ENCODE data around the gene PITRM1. TPM values are rescaled to one million over a fixed set of nuclear protein-coding genes. Genes with fewer than 3 reads are reported as not detected.

Gene PITRM1
- polyA plus RNA-seq, 3 donors, result 33.7 to 54.3 (median 51.8) TPM

DNA sequence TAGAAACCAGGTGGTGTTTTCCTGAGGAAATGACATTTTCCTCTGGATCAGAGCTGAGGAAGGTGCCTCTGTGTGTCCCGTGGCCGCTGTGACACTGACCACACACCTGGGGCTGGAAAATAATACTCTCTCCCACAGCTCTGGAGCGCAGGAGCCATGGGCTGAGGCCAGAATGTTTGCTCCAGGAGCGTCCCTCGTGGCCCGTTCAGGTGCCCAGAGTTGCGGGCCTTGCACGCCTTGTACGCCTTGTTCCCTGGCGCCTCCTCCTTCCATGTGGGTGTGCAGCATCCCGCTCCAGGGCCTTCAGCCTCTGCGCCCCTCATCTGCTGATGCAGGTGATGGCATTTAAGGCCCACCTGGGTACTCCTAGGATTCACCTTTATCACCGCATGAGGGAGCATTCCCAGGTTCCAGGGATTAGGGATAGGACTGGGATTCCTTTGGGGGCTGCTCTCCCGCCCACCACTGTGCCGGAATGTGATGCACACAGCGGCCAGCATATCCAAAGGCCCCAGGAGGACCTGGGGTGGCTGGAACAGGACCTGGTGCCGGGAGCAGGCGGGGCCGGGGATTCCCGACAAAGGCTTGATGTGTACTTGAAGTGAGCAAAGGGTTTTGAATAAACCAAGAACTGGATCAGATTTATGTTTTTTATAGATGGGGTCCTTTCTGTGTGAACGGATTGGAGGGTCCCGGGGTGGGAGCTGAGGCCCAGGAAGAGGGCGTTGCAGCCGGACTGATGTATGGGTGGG is 44.0 kb downstream of the PITRM1 start:
- 95 to 96% (median 95%) methylated on average over 24 of the region's 24 CpGs for WGBS, 3 donors
- H3K27ac ChIP-seq (ENCODE audit: low read depth, low read length), result no peak overlapping the region

- no peak overlapping the region for H3K27ac ChIP-seq (ENCODE audit: low read depth, low read length)
- WGBS, 3 donors, result 74 to 81% (median 75%) methylated on average over 10 of the region's 10 CpGs
These were observed 44.7 kb downstream of the PITRM1 start for GRCh38 chr10:3127921-3128320.

- 18 to 59% (median 58%) methylated on average over 25 of the region's 25 CpGs for WGBS, 3 donors
- H3K27ac ChIP-seq (ENCODE audit: low read depth, low read length), result no peak overlapping the region
These were observed 45.7 kb downstream of the PITRM1 start for GRCh38 chr10:3126741-3127346.

DNA sequence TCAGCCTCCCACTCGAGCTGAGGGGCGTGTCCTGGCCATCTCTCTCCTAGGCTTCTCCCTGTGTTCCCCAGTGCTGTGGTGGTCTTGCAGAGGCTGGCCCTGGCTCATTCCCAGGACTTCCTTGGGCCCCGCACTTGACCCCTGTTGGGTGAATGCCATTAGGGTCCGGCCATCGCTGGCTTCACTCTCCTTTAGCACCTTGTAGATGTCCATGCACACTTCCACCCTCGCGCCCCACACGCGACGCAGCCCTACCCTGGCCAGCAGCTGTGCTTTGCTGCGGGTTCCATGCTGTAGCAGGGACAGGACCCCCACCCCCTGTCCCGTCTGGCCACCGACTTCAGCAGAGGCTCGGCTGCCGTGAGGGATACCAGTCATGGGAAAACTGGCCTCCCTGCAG is 46.3 kb downstream of the PITRM1 start:
- no peak overlapping the region for H3K27ac ChIP-seq (ENCODE audit: low read depth, low read length)
- 69 to 80% (median 72%) methylated on average over 15 of the region's 15 CpGs for WGBS, 3 donors

DNA sequence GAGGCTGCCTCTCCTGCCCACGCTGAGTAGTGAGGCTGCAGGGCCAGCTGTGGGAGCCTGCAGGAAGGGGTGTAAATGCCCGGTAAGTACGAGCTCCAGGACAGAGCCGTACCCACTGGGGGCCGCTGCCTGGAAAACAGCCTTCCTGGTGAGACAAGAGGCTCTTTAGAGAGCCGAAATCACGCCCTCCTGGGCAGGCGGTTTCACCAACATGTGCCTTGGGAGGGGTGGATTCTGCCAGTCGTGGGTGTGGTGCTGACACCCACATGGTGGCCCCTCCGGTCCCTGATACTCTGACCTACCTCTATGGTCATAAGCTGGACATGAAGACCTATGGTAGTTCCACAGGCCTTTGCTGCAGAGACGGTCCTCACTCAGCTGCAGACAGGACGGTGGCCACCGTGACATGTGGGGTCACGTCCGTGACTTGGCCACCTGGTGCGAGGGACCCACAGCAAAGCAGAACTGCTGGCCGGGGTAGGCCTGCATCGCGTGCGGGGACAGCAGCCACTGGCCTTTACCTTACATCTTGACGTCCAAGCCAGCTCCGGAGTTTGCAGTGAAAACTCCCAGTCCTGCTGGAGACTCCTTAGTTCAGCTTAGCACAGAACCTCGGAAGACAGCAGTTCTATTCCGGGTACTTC is 46.9 kb downstream of the PITRM1 start:
- no peak overlapping the region for H3K27ac ChIP-seq (ENCODE audit: low read depth, low read length)
- WGBS, 3 donors, result 84 to 89% (median 87%) methylated on average over 24 of the region's 24 CpGs

DNA sequence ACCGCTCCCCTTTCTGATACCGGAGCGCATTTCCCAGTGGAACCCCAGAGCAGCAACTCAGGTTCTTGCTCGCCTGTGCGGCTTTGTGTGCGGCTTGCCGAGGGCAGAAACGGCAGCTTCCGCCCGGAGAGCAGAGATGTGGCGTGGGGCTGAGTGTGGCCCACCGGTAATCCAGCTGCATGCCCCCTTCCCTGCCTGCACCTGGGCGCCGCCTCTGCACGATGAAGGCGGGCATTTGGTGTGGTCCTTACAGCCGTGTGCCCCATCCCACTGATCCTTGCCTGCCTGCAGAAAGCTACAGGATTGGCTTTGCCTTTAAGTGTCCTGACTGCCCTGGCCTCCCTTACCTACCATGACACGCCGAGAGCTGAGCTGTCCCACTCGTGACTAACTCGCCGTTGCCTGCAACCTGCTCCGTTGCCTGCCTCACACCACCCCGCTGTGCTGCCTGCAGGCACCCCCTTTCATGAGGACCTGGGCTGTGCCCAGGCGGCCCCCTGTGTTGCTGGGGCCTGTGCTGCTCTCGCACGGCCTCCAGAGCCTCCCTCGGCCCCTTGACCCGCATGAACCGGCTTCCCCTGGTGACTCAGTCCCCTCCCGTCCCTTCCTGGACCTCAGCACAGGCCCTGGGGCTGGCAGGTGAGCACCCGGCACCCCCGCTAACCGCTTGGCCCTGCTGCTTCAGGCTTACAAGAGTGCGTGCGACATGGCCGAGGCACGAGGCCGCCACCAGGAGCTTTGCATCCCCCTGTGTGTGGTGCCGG is 48.0 kb downstream of the PITRM1 start:
- 92 to 95% (median 92%) methylated on average over 40 of the region's 40 CpGs for WGBS, 3 donors
- no peak overlapping the region for H3K27ac ChIP-seq (ENCODE audit: low read depth, low read length)

DNA sequence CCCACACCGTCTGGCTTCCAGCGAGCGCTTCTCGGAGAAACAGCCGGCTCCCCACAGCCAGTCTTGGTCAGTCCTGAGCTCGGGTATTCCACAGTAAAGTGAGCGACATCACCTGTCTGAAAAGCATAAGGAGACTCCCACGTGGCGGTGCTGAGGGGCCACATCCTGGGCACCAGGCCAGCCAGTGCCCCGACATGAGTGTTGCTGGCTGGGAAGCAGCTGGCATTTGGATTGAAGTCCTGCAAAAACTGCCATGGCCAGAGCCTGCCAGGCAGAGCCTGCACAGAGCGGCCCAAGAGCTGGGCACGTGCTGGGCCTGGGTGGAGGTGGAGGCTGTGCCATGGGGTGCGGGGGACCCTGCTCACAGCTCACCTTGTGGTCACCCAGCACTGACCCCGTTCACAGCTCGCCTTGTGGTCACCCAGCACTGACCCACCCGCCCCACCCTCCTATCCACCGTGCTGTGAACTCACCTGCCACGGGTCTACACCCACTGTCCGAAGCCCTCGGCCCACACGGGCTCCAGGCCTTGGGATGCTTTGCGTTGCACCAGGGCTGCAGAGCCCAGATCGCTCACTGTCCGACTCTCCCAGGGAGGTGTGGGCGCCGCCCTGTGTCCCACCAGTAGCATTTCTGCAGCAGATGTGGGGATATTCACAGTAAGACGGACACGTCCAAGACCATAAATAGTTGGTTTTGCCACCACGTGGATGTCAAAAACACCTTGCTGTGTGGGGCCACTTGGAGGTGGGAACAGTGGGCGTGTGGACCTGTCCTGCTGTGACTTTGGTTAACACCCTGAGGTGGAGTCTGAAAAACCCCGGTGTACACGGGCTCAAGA is 48.8 kb downstream of the PITRM1 start:
- WGBS, 3 donors, result 82 to 87% (median 82%) methylated on average over 31 to 32 of the region's 32 CpGs
- no peak overlapping the region for H3K27ac ChIP-seq (ENCODE audit: low read depth, low read length)

- 87 to 94% (median 92%) methylated on average over 27 of the region's 27 CpGs for WGBS, 3 donors
- no peak overlapping the region for H3K27ac ChIP-seq (ENCODE audit: low read depth, low read length)
These were observed 49.9 kb downstream of the PITRM1 start for GRCh38 chr10:3122486-3123205.

- H3K27ac ChIP-seq (ENCODE audit: low read depth, low read length), result no peak overlapping the region
- 89 to 90% (median 89%) methylated on average over 14 of the region's 14 CpGs for WGBS, 3 donors
These were observed 50.5 kb downstream of the PITRM1 start for GRCh38 chr10:3122034-3122433.

- WGBS, 3 donors, result 86 to 91% (median 90%) methylated on average over 31 of the region's 31 CpGs
- no peak overlapping the region for H3K27ac ChIP-seq (ENCODE audit: low read depth, low read length)
These were observed 52.7 kb downstream of the PITRM1 start for GRCh38 chr10:3119796-3120459.

- 81 to 92% (median 89%) methylated on average over 32 of the region's 32 CpGs for WGBS, 3 donors
These were observed 53.9 kb downstream of the PITRM1 start for GRCh38 chr10:3118641-3119091.

GRCh38 chr10:3117486-3117885 is 55.1 kb downstream of the PITRM1 start:
- 91 to 94% (median 94%) methylated on average over 12 of the region's 12 CpGs for WGBS, 3 donors
- no peak overlapping the region for H3K27ac ChIP-seq (ENCODE audit: low read depth, low read length)

More at GRCh38 chr10:3118641-3119091, 53.9 kb downstream of the PITRM1 start:
- H3K27ac ChIP-seq (ENCODE audit: low read depth, low read length), result no peak overlapping the region

GRCh38 chr10:3116508-3117100 is 56.0 kb downstream of the PITRM1 start:
- 48 to 78% (median 76%) methylated on average over 20 of the region's 20 CpGs for WGBS, 3 donors
- H3K27ac ChIP-seq (ENCODE audit: low read depth, low read length), result no peak overlapping the region

DNA sequence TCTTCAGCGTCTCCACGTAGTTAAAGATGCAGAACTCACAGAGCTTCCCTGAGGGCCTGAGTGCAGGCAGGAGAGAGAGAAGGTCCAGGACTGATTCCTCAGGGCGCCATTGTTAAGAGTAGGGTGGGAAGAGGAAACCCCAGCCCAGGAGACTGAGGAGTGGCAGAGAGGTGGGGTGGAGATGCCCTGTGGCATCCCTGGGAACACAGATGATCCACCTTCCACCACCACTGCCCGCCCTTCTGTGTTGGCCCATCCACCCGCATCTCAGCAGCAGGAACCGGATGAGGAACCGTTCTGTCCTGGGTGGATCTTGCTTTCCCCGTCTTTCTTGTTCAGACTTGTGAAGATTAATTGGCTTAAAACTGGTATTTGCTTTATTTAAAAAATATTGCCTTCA is 56.9 kb downstream of the PITRM1 start:
- 80 to 94% (median 90%) methylated on average over 8 of the region's 8 CpGs for WGBS, 3 donors
- H3K27ac ChIP-seq (ENCODE audit: low read depth, low read length), result no peak overlapping the region

GRCh38 chr10:3113343-3113720 is 59.2 kb downstream of the PITRM1 start:
- WGBS, 3 donors, result 91 to 97% (median 94%) methylated on average over 19 of the region's 19 CpGs
- no peak overlapping the region for H3K27ac ChIP-seq (ENCODE audit: low read depth, low read length)

- 44 to 60% (median 46%) methylated on average over 15 of the region's 15 CpGs for WGBS, 3 donors
These were observed 60.9 kb downstream of the PITRM1 start for GRCh38 chr10:3111621-3112163.

More at GRCh38 chr10:3111621-3112163, 60.9 kb downstream of the PITRM1 start:
- H3K27ac ChIP-seq (ENCODE audit: low read depth, low read length), result no peak overlapping the region

Measured in adipose tissue (tissue), 3 donors.